HG02938 (cell line): Measurements from ENCODE around the gene CCDC89.
"Not testable (repeated sequence)": the region's sequence is repeated elsewhere in the genome, so short reads cannot be mapped to it uniquely, and the experiment has no call there.

ENCODE experiments used
- ATAC-seq: cut with Tn5 transposase; IDR thresholded peaks from one replicate; pipeline ENCODE4 v1.9.1; 2021; ENCODE audit warnings: mild to moderate bottlenecking, moderate library complexity; ENCODE audit not compliant: unreplicated experiment

The CCDC89 gene

GRCh38 chr11:85654343-85654742, 31.7 kb downstream of the CCDC89 start:
- not testable (repeated sequence) for ATAC-seq

- ATAC-seq = no peak
Measured at GRCh38 chr11:85652786-85653447, 33.1 kb downstream of the CCDC89 start.

GRCh38 chr11:85651118-85651517, 34.9 kb downstream of the CCDC89 start:
- no peak for ATAC-seq

GRCh38 chr11:85647604-85648299, 38.2 kb downstream of the CCDC89 start, which contains the start of gene TMEM126A:
TSS of gene TMEM126A (plus strand) at chr11:85647967. CDS start at chr11:85650256, 2,289 bp downstream.
- peak; percentile 99 for ATAC-seq

GRCh38 chr11:85647078-85647477, 38.9 kb downstream of the CCDC89 start:
- peak; percentile 4 for ATAC-seq

DNA sequence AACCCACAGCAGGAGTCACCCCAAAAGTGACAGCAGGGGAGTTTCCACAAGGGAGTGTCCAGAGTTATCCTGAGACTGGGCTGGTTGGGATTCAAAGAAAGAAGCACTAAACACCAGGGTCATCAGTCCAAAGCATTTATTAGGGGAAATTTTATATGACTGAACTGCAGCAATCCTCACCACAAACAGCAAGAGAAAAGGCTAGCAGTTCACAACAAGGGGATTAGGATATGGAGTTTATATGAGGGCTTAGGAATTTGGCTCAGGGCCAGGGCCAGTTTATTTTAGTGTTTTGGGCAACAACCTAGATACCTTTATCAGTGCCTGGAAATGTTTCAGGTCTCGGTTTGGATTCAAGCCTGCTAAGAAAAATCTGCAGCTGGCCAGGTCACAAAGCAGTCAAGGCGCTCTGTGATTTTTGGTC, 42.8 kb downstream of the CCDC89 start:
- no peak for ATAC-seq

GRCh38 chr11:85634747-85635146, 51.2 kb downstream of the CCDC89 start:
- ATAC-seq = no peak
